Skin of body (tissue), 2 donors: Measurements from ENCODE around the gene BCAS4. TPM values are rescaled to one million over a fixed set of nuclear protein-coding genes. Genes with fewer than 3 reads are reported as not detected.

Experiments used
- DNase-seq: peaks from one replicate; lab custom pipeline; 2025; lab: John Stamatoyannopoulos, UW
- total RNA-seq: library from RNA; depleted of rRNA; stranded (reverse); fragments of >200 nt; gene quantifications from one replicate; pipeline ENCODE4 v1.2.3, GENCODE V29; 2014

Gene BCAS4
- total RNA-seq, 1 donor from 2014 or later: 2.1 TPM

GRCh38 chr20:50854506-50855249 lies 59.8 kb downstream of the BCAS4 start:
- DNase-seq: no peak

- no peak for DNase-seq
These were observed 60.9 kb downstream of the BCAS4 start for GRCh38 chr20:50855498-50856474.

GRCh38 chr20:50856475-50857041 lies 61.7 kb downstream of the BCAS4 start:
- no peak for DNase-seq

GRCh38 chr20:50857348-50857747 lies 62.5 kb downstream of the BCAS4 start:
- no peak for DNase-seq

GRCh38 chr20:50858525-50858924 lies 63.7 kb downstream of the BCAS4 start:
- no peak for DNase-seq

GRCh38 chr20:50859161-50859560 lies 64.3 kb downstream of the BCAS4 start:
- no peak for DNase-seq

- no peak for DNase-seq
These were observed 66.2 kb downstream of the BCAS4 start for GRCh38 chr20:50861012-50861411.

GRCh38 chr20:50862546-50862945 lies 67.7 kb downstream of the BCAS4 start:
- DNase-seq: no peak

GRCh38 chr20:50865114-50865513 lies 70.3 kb downstream of the BCAS4 start:
- DNase-seq: no peak

- DNase-seq: no peak
These were observed 70.7 kb downstream of the BCAS4 start for GRCh38 chr20:50865591-50865990.

- DNase-seq: no peak
These were observed 71.3 kb downstream of the BCAS4 start for GRCh38 chr20:50866036-50866685.

GRCh38 chr20:50866831-50867230 lies 72.0 kb downstream of the BCAS4 start:
- no peak for DNase-seq

- no peak for DNase-seq
These were observed 72.9 kb downstream of the BCAS4 start for GRCh38 chr20:50867805-50868204.

GRCh38 chr20:50868509-50869495 lies 73.9 kb downstream of the BCAS4 start:
- no peak for DNase-seq

- no peak for DNase-seq
These were observed 75.8 kb downstream of the BCAS4 start for GRCh38 chr20:50870561-50871161.

- no peak for DNase-seq
These were observed 77.9 kb downstream of the BCAS4 start for GRCh38 chr20:50872560-50873425.

GRCh38 chr20:50873585-50873984 lies 78.7 kb downstream of the BCAS4 start:
- DNase-seq: no peak

GRCh38 chr20:50874111-50874757 lies 79.4 kb downstream of the BCAS4 start:
- DNase-seq: no peak
